Activated CD4-positive, alpha-beta T cell treated with anti-CD3 and anti-CD28 coated beads for 36 hours (primary cell): ENCODE data around the gene HS6ST1. TPM values are rescaled to one million over a fixed set of nuclear protein-coding genes. Genes with fewer than 3 reads are reported as not detected.
A peak's percentile ranks its signal among the peaks of the same experiment; 100 is the strongest.

Experiments used
- ATAC-seq: fragments of 200-7000 bp; cut with Tn5 transposase; one replicate; pipeline ENCODE4 v1.10.0; 2021; ENCODE audit warnings: mild to moderate bottlenecking, moderate library complexity
- CTCF ChIA-PET: fragments of 350-600 bp; sonication (Branson Sonifier 250); formaldehyde crosslinking; loops from one replicate; lab custom pipeline; 2021; ENCODE audit warnings: antibody characterized with exemption; lab: Charles Lee
- POLR2A ChIA-PET: fragments of 350-600 bp; sonication (Branson Sonifier 250); formaldehyde crosslinking; loops from one replicate; lab custom pipeline; 2021; ENCODE audit warnings: antibody characterized with exemption, inconsistent platforms; lab: Charles Lee
- DNase-seq: peaks from one replicate; pipeline ENCODE4 v3.0.0-alpha.2; 2020
- H3K27ac Mint-ChIP-seq: one replicate; pipeline ENCODE4 v1.8.0; 2021; ENCODE audit warnings: mixed read lengths
- H3K27me3 Mint-ChIP-seq: one replicate; pipeline ENCODE4 v1.8.0; 2021; ENCODE audit warnings: mixed read lengths
- H3K36me3 Mint-ChIP-seq: one replicate; pipeline ENCODE4 v1.8.0; 2021; ENCODE audit warnings: low read depth, mixed read lengths
- H3K4me1 Mint-ChIP-seq: one replicate; pipeline ENCODE4 v1.8.0; 2021; ENCODE audit warnings: mixed read lengths
- H3K4me3 Mint-ChIP-seq: one replicate; pipeline ENCODE4 v1.8.0; 2021; ENCODE audit warnings: mild to moderate bottlenecking, moderate library complexity, mixed read lengths
- H3K9me3 Mint-ChIP-seq: one replicate; pipeline ENCODE4 v1.8.0; 2021; ENCODE audit warnings: low read depth, mixed read lengths
- intact Hi-C, 2 experiments: fragments of 100-400 bp; cut with DNase I in 1 of 2; cut with micrococcal nuclease in 1 of 2; formaldehyde crosslinking; loops; one replicate each; pipeline versions ENCODE4 v1.14.2 to v1.15.1; 2022 to 2024; cut with DNase I, micrococcal nuclease
- total RNA-seq, 2 experiments: library from RNA; stranded (reverse); gene quantifications; one replicate each; pipeline ENCODE4 v1.2.3, GENCODE V29; 2021

Gene HS6ST1
- total RNA-seq, 2 experiments from 2014 or later, result 12.8 to 13.8 TPM

GRCh38 chr2:128359841-128360240 is 41.2 kb upstream of the HS6ST1 start:
- H3K4me1 Mint-ChIP-seq, result no peaks in the 10 kb centered on the region
- no peaks in the 10 kb centered on the region for H3K27me3 Mint-ChIP-seq

GRCh38 chr2:128358941-128359731 is 40.5 kb upstream of the HS6ST1 start:
- H3K4me1 Mint-ChIP-seq, result no peaks in the 10 kb centered on the region
- no peaks in the 10 kb centered on the region for H3K9me3 Mint-ChIP-seq
- H3K27me3 Mint-ChIP-seq, result no peaks in the 10 kb centered on the region
- intact Hi-C loops, result no loop called here
- no peak overlapping the region for H3K27ac Mint-ChIP-seq
- no peak for DNase-seq
- ChIA-PET POLR2A (no interaction called here), CTCF (interaction anchor here (0.6 kb wide), 1 partner anchor 397 kb away, joined by 3 read pairs; no protein-coding TSS in a partner anchor)
- no peak for ATAC-seq
- no peak overlapping the region for H3K4me3 Mint-ChIP-seq
- no peaks in the 10 kb centered on the region for H3K36me3 Mint-ChIP-seq

More at GRCh38 chr2:128359841-128360240, 41.2 kb upstream of the HS6ST1 start:
- ChIA-PET CTCF (interaction anchor here (0.6 kb wide), 1 partner anchor 396 kb away, joined by 3 read pairs; no protein-coding TSS in a partner anchor), POLR2A (no interaction called here)
- no peak overlapping the region for H3K4me3 Mint-ChIP-seq
- DNase-seq (peak; percentile 3), ATAC-seq (no peak)
- no peaks in the 10 kb centered on the region for H3K9me3 Mint-ChIP-seq
- no peak overlapping the region for H3K27ac Mint-ChIP-seq
- H3K36me3 Mint-ChIP-seq, result no peaks in the 10 kb centered on the region
- intact Hi-C loops, result no loop called here

GRCh38 chr2:128357506-128358370 is 39.1 kb upstream of the HS6ST1 start:
- CTCF ChIA-PET, result interaction anchor here (0.7 kb wide), 1 partner anchor 50 kb away, joined by 3 read pairs; no protein-coding TSS in a partner anchor
- DNase-seq, result no peak
- Mint-ChIP-seq H3K27ac (no peak overlapping the region), H3K9me3 (no peaks in the 10 kb centered on the region), H3K36me3 (no peaks in the 10 kb centered on the region), H3K27me3 (no peaks in the 10 kb centered on the region), H3K4me3 (no peak overlapping the region), H3K4me1 (no peaks in the 10 kb centered on the region)
- intact Hi-C loops, result no loop called here
- no peak for ATAC-seq
- POLR2A ChIA-PET, result no interaction called here

- no peak for ATAC-seq
- Mint-ChIP-seq H3K36me3 (no peaks in the 10 kb centered on the region), H3K9me3 (peaks cover 4% of the 10 kb centered on the region), H3K4me1 (no peaks in the 10 kb centered on the region), H3K27ac (no peak overlapping the region), H3K27me3 (no peaks in the 10 kb centered on the region), H3K4me3 (no peak overlapping the region)
- ChIA-PET POLR2A (no interaction called here), CTCF (no interaction called here)
- intact Hi-C loops, result no loop called here
- no peak for DNase-seq
These were observed 37.5 kb upstream of the HS6ST1 start for GRCh38 chr2:128356127-128356526.

- H3K9me3 Mint-ChIP-seq, result peaks cover 4% of the 10 kb centered on the region
- intact Hi-C loops, result no loop called here
These were observed 36.2 kb upstream of the HS6ST1 start for GRCh38 chr2:128354726-128355470.

GRCh38 chr2:128354161-128354560 is 35.5 kb upstream of the HS6ST1 start:
- ChIA-PET CTCF (interaction anchor here (0.6 kb wide), 1 partner anchor 14 kb away, joined by 4 read pairs; no protein-coding TSS in a partner anchor), POLR2A (no interaction called here)
- Mint-ChIP-seq H3K27me3 (no peaks in the 10 kb centered on the region), H3K4me3 (no peak overlapping the region), H3K27ac (no peak overlapping the region), H3K36me3 (no peaks in the 10 kb centered on the region), H3K9me3 (peaks cover 4% of the 10 kb centered on the region), H3K4me1 (no peaks in the 10 kb centered on the region)
- no peak for ATAC-seq
- DNase-seq, result no peak
- intact Hi-C loops, result no loop called here

More at GRCh38 chr2:128354726-128355470, 36.2 kb upstream of the HS6ST1 start:
- ChIA-PET POLR2A (no interaction called here), CTCF (interaction anchor here (0.6 kb wide), 1 partner anchor 15 kb away, joined by 4 read pairs; no protein-coding TSS in a partner anchor)
- no peak overlapping the region for H3K4me3 Mint-ChIP-seq
- DNase-seq (no peak), ATAC-seq (no peak)
- H3K36me3 Mint-ChIP-seq, result no peaks in the 10 kb centered on the region
- H3K27ac Mint-ChIP-seq, result no peak overlapping the region
- no peaks in the 10 kb centered on the region for H3K27me3 Mint-ChIP-seq
- H3K4me1 Mint-ChIP-seq, result no peaks in the 10 kb centered on the region

- H3K4me3 Mint-ChIP-seq, result no peak overlapping the region
- ATAC-seq, result no peak
- H3K27ac Mint-ChIP-seq, result no peak overlapping the region
- H3K4me1 Mint-ChIP-seq, result no peaks in the 10 kb centered on the region
- POLR2A ChIA-PET, result no interaction called here
- DNase-seq, result no peak
- H3K36me3 Mint-ChIP-seq, result no peaks in the 10 kb centered on the region
- CTCF ChIA-PET, result no interaction called here
- H3K9me3 Mint-ChIP-seq, result peaks cover 4% of the 10 kb centered on the region
- intact Hi-C loops, result no loop called here
- H3K27me3 Mint-ChIP-seq, result no peaks in the 10 kb centered on the region
These were observed 32.1 kb upstream of the HS6ST1 start for GRCh38 chr2:128350736-128351135.

GRCh38 chr2:128348701-128349100 is 30.0 kb upstream of the HS6ST1 start:
- POLR2A ChIA-PET, result interaction anchor here (0.6 kb wide), 1 partner anchor 333 kb away, joined by 5 read pairs; no protein-coding TSS in a partner anchor
- no peak overlapping the region for H3K4me3 Mint-ChIP-seq
- H3K36me3 Mint-ChIP-seq, result no peaks in the 10 kb centered on the region
- CTCF ChIA-PET, result interaction anchor here (0.6 kb wide), 2 partner anchors 311 to 885 kb away, joined by 3 read pairs; no protein-coding TSS in a partner anchor
- intact Hi-C loops, result no loop called here
- H3K4me1 Mint-ChIP-seq, result no peaks in the 10 kb centered on the region
- H3K9me3 Mint-ChIP-seq, result peaks cover 4% of the 10 kb centered on the region
- no peaks in the 10 kb centered on the region for H3K27me3 Mint-ChIP-seq
- DNase-seq (no peak), ATAC-seq (no peak)
- no peak overlapping the region for H3K27ac Mint-ChIP-seq

- Mint-ChIP-seq H3K9me3 (peaks cover 4% of the 10 kb centered on the region), H3K27ac (no peak overlapping the region), H3K4me3 (no peak overlapping the region), H3K36me3 (no peaks in the 10 kb centered on the region), H3K4me1 (no peaks in the 10 kb centered on the region), H3K27me3 (no peaks in the 10 kb centered on the region)
- ATAC-seq, result no peak
- POLR2A ChIA-PET, result no interaction called here
- intact Hi-C loops, result no loop called here
- CTCF ChIA-PET, result interaction anchor here (0.6 kb wide), 1 partner anchor 886 kb away, joined by 3 read pairs; no protein-coding TSS in a partner anchor
- no peak for DNase-seq
These were observed 29.3 kb upstream of the HS6ST1 start for GRCh38 chr2:128347701-128348539.

- no peaks in the 10 kb centered on the region for H3K4me1 Mint-ChIP-seq
- DNase-seq (no peak), ATAC-seq (no peak)
- H3K9me3 Mint-ChIP-seq, result peaks cover 4% of the 10 kb centered on the region
- CTCF ChIA-PET, result no interaction called here
- POLR2A ChIA-PET, result no interaction called here
- intact Hi-C loops, result no loop called here
- H3K36me3 Mint-ChIP-seq, result no peaks in the 10 kb centered on the region
- H3K4me3 Mint-ChIP-seq, result no peak overlapping the region
- H3K27ac Mint-ChIP-seq, result no peak overlapping the region
- H3K27me3 Mint-ChIP-seq, result no peaks in the 10 kb centered on the region
These were observed 28.5 kb upstream of the HS6ST1 start for GRCh38 chr2:128347171-128347558.
